ENCODE data around the gene PRKCE. TPM values are rescaled to one million over a fixed set of nuclear protein-coding genes. Genes with fewer than 3 reads are reported as not detected.

The PRKCE gene
- total RNA-seq, 1 experiment from 2014 or later, result 14.8 TPM

GRCh38 chr2:45930396-45930792 is 278.9 kb downstream of the PRKCE start:
- peaks cover 0 to 23% of the 10 kb centered on the region in 2 experiments; a peak in 2 of 4 replicates for H3K4me1 ChIP-seq (ENCODE audit: control insufficient read depth in 1 of 2, insufficient read depth in 2 of 2, low read length in 2 of 2)
- no peak overlapping the region for H3K27ac ChIP-seq (ENCODE audit: low read depth, low read length)
- BruUV-seq (replicated peaks), result no TSS peak
- no peaks in the 10 kb centered on the region for H3K9me2 ChIP-seq (ENCODE audit: insufficient read depth)
- POLR2A ChIA-PET, result interaction anchor here (1.2 kb wide), 1 partner anchor 8 kb away, joined by 3 read pairs; no protein-coding TSS in a partner anchor
- CTCF ChIA-PET, result no interaction called here
- H4K20me1 ChIP-seq (ENCODE audit: insufficient read depth), result no peaks in the 10 kb centered on the region
- ATAC-seq (peak; percentile 82), DNase-seq (ENCODE audit: low read depth, low spot score) (no peak)
- no peak overlapping the region for H3K4me3 ChIP-seq (replicated peaks in 1 of 2; ENCODE audit: low read depth in 1 of 2, low read length in 2 of 2)
- no peaks in the 10 kb centered on the region for H3K36me3 ChIP-seq (ENCODE audit: control insufficient read depth in 1 of 2, insufficient read depth in 2 of 2, low read length in 2 of 2)
- no peak overlapping the region for H3K9ac ChIP-seq (ENCODE audit: low read length)
- TF ChIP-seq, protein P1, sequence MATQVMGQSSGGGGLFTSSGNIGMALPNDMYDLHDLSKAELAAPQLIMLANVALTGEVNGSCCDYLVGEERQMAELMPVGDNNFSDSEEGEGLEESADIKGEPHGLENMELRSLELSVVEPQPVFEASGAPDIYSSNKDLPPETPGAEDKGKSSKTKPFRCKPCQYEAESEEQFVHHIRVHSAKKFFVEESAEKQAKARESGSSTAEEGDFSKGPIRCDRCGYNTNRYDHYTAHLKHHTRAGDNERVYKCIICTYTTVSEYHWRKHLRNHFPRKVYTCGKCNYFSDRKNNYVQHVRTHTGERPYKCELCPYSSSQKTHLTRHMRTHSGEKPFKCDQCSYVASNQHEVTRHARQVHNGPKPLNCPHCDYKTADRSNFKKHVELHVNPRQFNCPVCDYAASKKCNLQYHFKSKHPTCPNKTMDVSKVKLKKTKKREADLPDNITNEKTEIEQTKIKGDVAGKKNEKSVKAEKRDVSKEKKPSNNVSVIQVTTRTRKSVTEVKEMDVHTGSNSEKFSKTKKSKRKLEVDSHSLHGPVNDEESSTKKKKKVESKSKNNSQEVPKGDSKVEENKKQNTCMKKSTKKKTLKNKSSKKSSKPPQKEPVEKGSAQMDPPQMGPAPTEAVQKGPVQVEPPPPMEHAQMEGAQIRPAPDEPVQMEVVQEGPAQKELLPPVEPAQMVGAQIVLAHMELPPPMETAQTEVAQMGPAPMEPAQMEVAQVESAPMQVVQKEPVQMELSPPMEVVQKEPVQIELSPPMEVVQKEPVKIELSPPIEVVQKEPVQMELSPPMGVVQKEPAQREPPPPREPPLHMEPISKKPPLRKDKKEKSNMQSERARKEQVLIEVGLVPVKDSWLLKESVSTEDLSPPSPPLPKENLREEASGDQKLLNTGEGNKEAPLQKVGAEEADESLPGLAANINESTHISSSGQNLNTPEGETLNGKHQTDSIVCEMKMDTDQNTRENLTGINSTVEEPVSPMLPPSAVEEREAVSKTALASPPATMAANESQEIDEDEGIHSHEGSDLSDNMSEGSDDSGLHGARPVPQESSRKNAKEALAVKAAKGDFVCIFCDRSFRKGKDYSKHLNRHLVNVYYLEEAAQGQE (IDR thresholded peaks at IDR 0.05; ENCODE audit: low read depth), result no peak
- TF ChIP-seq JUND (IDR thresholded peaks at IDR 0.05), result no peak
- TF ChIP-seq, protein P2, sequence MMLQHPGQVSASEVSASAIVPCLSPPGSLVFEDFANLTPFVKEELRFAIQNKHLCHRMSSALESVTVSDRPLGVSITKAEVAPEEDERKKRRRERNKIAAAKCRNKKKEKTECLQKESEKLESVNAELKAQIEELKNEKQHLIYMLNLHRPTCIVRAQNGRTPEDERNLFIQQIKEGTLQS (IDR thresholded peaks at IDR 0.05), result no peak
- TF ChIP-seq CBX3 (IDR thresholded peaks at IDR 0.05; ENCODE audit: low read depth), result no peak
- no peak for TF ChIP-seq POLR2AphosphoS5 (IDR thresholded peaks at IDR 0.05; ENCODE audit: low read depth, low read length)
- no peak for TF ChIP-seq EGR1 (IDR thresholded peaks at IDR 0.05; ENCODE audit: low read depth)
- TF ChIP-seq SIN3A (IDR thresholded peaks at IDR 0.05; ENCODE audit: low read depth), result no peak
- no peak for TF ChIP-seq SP1 (IDR thresholded peaks at IDR 0.05; ENCODE audit: low read depth)
- TF ChIP-seq RAD21 (IDR thresholded peaks at IDR 0.05; ENCODE audit: low read depth), result no peak
- TF ChIP-seq TCF7L2 (IDR thresholded peaks at IDR 0.05; ENCODE audit: borderline replicate concordance, extremely low read depth, insufficient read depth, insufficient read length), result no peak
- TF ChIP-seq ELF1 (IDR thresholded peaks at IDR 0.05; ENCODE audit: borderline replicate concordance, low read depth), result no peak
- TF ChIP-seq, protein P3, sequence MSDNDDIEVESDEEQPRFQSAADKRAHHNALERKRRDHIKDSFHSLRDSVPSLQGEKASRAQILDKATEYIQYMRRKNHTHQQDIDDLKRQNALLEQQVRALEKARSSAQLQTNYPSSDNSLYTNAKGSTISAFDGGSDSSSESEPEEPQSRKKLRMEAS (IDR thresholded peaks at IDR 0.05), result no peak
- no peak for TF ChIP-seq YY1 (IDR thresholded peaks at IDR 0.05; ENCODE audit: extremely low read depth, insufficient replicate concordance, low read depth, low read length)
- no peak for TF ChIP-seq ZFX (IDR thresholded peaks at IDR 0.05)
- TF ChIP-seq, protein P4, sequence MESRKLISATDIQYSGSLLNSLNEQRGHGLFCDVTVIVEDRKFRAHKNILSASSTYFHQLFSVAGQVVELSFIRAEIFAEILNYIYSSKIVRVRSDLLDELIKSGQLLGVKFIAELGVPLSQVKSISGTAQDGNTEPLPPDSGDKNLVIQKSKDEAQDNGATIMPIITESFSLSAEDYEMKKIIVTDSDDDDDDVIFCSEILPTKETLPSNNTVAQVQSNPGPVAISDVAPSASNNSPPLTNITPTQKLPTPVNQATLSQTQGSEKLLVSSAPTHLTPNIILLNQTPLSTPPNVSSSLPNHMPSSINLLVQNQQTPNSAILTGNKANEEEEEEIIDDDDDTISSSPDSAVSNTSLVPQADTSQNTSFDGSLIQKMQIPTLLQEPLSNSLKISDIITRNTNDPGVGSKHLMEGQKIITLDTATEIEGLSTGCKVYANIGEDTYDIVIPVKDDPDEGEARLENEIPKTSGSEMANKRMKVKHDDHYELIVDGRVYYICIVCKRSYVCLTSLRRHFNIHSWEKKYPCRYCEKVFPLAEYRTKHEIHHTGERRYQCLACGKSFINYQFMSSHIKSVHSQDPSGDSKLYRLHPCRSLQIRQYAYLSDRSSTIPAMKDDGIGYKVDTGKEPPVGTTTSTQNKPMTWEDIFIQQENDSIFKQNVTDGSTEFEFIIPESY (IDR thresholded peaks at IDR 0.05; ENCODE audit: extremely low read depth, insufficient replicate concordance, low read length), result no peak
- TF ChIP-seq POLR2A (IDR thresholded peaks at IDR 0.05; ENCODE audit: borderline replicate concordance, extremely low read depth, insufficient read depth, insufficient read length), result no peak
- TF ChIP-seq, protein P5, sequence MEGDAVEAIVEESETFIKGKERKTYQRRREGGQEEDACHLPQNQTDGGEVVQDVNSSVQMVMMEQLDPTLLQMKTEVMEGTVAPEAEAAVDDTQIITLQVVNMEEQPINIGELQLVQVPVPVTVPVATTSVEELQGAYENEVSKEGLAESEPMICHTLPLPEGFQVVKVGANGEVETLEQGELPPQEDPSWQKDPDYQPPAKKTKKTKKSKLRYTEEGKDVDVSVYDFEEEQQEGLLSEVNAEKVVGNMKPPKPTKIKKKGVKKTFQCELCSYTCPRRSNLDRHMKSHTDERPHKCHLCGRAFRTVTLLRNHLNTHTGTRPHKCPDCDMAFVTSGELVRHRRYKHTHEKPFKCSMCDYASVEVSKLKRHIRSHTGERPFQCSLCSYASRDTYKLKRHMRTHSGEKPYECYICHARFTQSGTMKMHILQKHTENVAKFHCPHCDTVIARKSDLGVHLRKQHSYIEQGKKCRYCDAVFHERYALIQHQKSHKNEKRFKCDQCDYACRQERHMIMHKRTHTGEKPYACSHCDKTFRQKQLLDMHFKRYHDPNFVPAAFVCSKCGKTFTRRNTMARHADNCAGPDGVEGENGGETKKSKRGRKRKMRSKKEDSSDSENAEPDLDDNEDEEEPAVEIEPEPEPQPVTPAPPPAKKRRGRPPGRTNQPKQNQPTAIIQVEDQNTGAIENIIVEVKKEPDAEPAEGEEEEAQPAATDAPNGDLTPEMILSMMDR (IDR thresholded peaks at IDR 0.05 in 2 of 3, conservative IDR thresholded peaks at IDR 0.05 in 1 of 3; ENCODE audit: borderline replicate concordance in 1 of 3, insufficient read depth in 1 of 3, low read depth in 2 of 3, low read length in 2 of 3), result no peak
- no peak for TF ChIP-seq CEBPB (IDR thresholded peaks at IDR 0.05; ENCODE audit: low read depth)
- TF ChIP-seq ZNF274 (IDR thresholded peaks at IDR 0.05; ENCODE audit: low read depth, low read length), result no peak
- no peak for TF ChIP-seq FOSL1 (IDR thresholded peaks at IDR 0.05; ENCODE audit: low read depth)
- no peaks in the 10 kb centered on the region for H3K9me3 ChIP-seq (ENCODE audit: control insufficient read depth in 1 of 2, insufficient read depth in 1 of 2, low read depth in 1 of 2, low read length in 2 of 2)
- intact Hi-C loops (cut with micrococcal nuclease), result no loop called here
- H3K79me2 ChIP-seq (ENCODE audit: insufficient read depth, low read length), result no peaks in the 10 kb centered on the region
- peak overlapping the region; percentile 26 for H3K4me2 ChIP-seq (ENCODE audit: low read length)
- RAD21 ChIA-PET (ENCODE audit: low non-redundant PET in 1 of 2, low total read pairs in 2 of 2, uncharacterized antibody in 2 of 2, unreplicated experiment in 2 of 2), result no interaction called here
- no peak overlapping the region for H2AFZ ChIP-seq (ENCODE audit: low read depth, low read length, poor library complexity, severe bottlenecking)
- no peaks in the 10 kb centered on the region for H3K27me3 ChIP-seq (ENCODE audit: insufficient read depth, low read length)
